Measurements from ENCODE around the gene BMPR2. TPM values are rescaled to one million over a fixed set of nuclear protein-coding genes. Genes with fewer than 3 reads are reported as not detected.
"Not testable (repeated sequence)": the region's sequence is repeated elsewhere in the genome, so short reads cannot be mapped to it uniquely, and the experiment has no call there.

The BMPR2 gene
- total and polyA plus RNA-seq, 2 of the 8 experiments (the other 6 are each of a cell fraction or from before 2014, with no cell fraction given) = 5.5 to 19.8 TPM

DNA sequence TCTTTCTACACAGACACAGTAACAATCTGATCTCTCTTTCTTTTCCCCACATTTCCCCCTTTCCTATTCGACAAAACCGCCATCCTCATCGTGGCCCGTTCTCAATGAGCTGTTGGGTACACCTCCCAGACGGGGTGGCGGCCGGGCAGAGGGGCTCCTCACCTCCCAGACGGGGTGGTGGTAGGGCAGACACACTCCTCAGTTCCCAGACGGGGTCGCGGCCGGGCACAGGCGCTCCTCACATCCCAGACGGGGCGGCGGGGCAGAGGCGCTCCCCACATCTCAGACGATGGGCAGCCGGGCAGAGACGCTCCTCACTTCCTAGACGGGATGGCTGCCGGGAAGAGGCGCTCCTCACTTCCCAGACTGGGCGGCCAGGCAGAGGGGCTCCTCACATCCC lies 64.0 kb downstream of the BMPR2 start:
- H2AFZ ChIP-seq (ENCODE audit: low read length); H3K4ac ChIP-seq (replicated peaks; ENCODE audit: insufficient read length, low read depth, low read length); H2BK5ac ChIP-seq (ENCODE audit: low read depth, low read length); FAIRE-seq; H3K56ac ChIP-seq (replicated peaks; ENCODE audit: insufficient read length, low read depth, low read length); H4K5ac ChIP-seq (ENCODE audit: insufficient read length, low read depth, low read length); POLR2A ChIA-PET (ENCODE audit: partially characterized antibody); H4K91ac ChIP-seq (replicated peaks; ENCODE audit: insufficient read length, low read length); H2BK120ac ChIP-seq (replicated peaks; ENCODE audit: low read depth, low read length); H3K9ac ChIP-seq (replicated peaks in 1 of 4; ENCODE audit: extremely low read depth in 1 of 4, low read depth in 3 of 4, low read length in 3 of 4); H3K27ac ChIP-seq (ENCODE audit: low read depth, low read length); DNase-seq (ENCODE audit: low read depth in 1 of 2, low spot score in 2 of 2); H3K27me3 ChIP-seq (replicated peaks in 1 of 4; ENCODE audit: control insufficient read depth in 3 of 4, extremely low read depth in 1 of 4, insufficient read depth in 3 of 4, low read length in 3 of 4); H4K8ac ChIP-seq (ENCODE audit: extremely low read depth, insufficient read depth, low read length); H3K23me2 ChIP-seq (ENCODE audit: low read depth, low read length); H3K36me3 ChIP-seq (ENCODE audit: control insufficient read depth in 2 of 4, insufficient read depth in 4 of 4, low read length in 3 of 4); H2BK15ac ChIP-seq (ENCODE audit: low read length); H3K9me3 ChIP-seq (ENCODE audit: insufficient read depth in 2 of 2, low read depth in 1 of 2, low read length in 1 of 2); H3K79me2 ChIP-seq (ENCODE audit: control insufficient read depth in 1 of 2, insufficient read depth in 2 of 2, low read length in 2 of 2); CTCF ChIA-PET (ENCODE audit: partially characterized antibody); H3K18ac ChIP-seq (ENCODE audit: extremely low read depth, low read length); H2AK5ac ChIP-seq (ENCODE audit: low read depth, low read length); H3K79me1 ChIP-seq (ENCODE audit: low read depth, low read length); H3K23ac ChIP-seq (ENCODE audit: insufficient read length); H4K20me1 ChIP-seq (replicated peaks in 1 of 2; ENCODE audit: control insufficient read depth in 1 of 2, insufficient read depth in 2 of 2, low read length in 2 of 2); H3K4me2 ChIP-seq (ENCODE audit: insufficient read depth in 1 of 2, low read depth in 2 of 2, low read length in 2 of 2); H3K14ac ChIP-seq (ENCODE audit: insufficient read length); H3K4me1 ChIP-seq (replicated peaks in 1 of 4; ENCODE audit: control insufficient read depth in 3 of 4, insufficient read depth in 4 of 4, low read length in 3 of 4); H2BK20ac ChIP-seq (ENCODE audit: low read length); H2BK12ac ChIP-seq (ENCODE audit: low read depth, low read length); H3K4me3 ChIP-seq (ENCODE audit: extremely low read depth in 1 of 4, insufficient read depth in 2 of 4, low read depth in 3 of 4, low read length in 4 of 4): not testable (repeated sequence)
- 95% methylated on average over 23 of the region's 24 CpGs; no CpG with 5 or more reads in 1 of the 2 experiments for WGBS, 2 experiments (ENCODE audit: extremely low coverage in 1 of 2, insufficient coverage in 1 of 2, insufficient read length in 1 of 2, insufficient replicate concordance in 2 of 2, low coverage in 1 of 2, low lambda C conversion rate in 2 of 2, missing lambda C conversion rate in 1 of 2)
